Measurements from ENCODE around the gene SPPL2C.

SPPL2C gene, protein sequence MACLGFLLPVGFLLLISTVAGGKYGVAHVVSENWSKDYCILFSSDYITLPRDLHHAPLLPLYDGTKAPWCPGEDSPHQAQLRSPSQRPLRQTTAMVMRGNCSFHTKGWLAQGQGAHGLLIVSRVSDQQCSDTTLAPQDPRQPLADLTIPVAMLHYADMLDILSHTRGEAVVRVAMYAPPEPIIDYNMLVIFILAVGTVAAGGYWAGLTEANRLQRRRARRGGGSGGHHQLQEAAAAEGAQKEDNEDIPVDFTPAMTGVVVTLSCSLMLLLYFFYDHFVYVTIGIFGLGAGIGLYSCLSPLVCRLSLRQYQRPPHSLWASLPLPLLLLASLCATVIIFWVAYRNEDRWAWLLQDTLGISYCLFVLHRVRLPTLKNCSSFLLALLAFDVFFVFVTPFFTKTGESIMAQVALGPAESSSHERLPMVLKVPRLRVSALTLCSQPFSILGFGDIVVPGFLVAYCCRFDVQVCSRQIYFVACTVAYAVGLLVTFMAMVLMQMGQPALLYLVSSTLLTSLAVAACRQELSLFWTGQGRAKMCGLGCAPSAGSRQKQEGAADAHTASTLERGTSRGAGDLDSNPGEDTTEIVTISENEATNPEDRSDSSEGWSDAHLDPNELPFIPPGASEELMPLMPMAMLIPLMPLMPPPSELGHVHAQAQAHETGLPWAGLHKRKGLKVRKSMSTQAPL

DNA sequence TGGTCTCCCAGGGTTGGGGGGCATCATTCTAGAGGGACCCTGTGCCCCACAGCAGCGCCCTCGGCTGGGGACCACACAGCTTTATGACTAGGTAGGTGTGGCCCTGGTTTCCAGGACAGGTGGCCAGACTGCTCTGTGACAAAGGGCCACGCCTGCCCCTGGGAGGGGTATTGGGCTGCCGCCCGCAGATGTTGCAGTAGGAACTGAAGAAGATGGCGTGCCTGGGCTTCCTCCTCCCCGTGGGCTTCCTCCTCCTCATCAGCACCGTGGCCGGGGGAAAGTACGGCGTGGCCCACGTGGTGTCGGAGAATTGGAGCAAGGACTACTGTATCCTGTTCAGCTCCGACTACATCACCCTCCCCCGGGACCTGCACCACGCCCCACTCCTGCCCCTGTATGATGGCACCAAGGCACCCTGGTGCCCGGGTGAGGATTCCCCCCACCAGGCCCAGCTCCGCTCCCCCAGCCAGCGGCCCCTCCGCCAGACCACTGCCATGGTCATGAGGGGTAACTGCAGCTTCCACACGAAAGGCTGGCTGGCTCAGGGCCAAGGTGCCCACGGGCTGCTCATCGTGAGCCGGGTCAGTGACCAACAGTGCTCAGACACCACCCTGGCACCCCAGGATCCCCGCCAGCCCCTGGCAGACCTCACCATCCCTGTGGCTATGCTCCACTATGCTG lies at the start of gene SPPL2C:
Gene SPPL2C (plus strand): TSS at position 187 of the 681 bp plus-strand sequence. CDS start 26 bp downstream, at position 213.
- peak; percentile 42 for DNase-seq

DNA sequence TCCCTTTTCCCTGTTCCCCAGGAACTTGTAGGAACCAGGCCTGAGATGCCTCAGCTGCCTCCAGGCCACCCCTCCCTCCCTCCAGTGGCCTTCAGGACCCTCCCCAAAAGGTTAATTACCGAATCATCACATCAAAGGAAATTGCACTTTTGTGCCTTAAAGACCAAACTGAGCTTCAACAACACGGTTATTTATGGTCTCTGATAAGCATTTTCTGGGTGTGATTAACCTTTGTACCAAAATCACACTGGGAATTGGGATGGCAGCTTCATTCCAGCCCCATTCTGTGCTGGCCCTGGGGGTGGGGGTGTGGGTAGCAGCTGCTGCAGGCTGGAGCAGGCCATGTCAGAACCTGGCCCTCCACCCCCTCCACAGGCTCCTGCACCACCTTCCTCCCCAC lies 43.9 kb upstream of the SPPL2C start:
- no peak for DNase-seq

DNA sequence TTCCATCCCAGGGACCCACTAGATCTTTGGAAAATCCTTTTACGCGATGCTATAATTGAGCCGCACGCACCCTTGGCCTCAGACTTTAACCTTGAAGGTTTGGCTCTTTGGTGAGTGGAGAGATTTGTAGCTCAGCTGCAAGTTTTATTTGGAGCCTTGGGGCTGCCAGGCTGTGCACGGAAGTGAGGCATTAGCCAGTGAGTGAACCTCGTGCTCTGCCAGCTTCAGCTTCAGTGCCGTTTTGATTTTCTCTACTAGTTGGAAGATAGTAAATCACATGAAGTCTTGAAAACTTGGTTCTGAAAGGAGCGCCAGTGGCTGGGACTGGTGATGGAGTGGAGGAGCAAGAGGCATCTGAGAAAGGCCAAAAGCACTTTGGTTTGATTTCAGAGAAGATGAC lies 43.3 kb upstream of the SPPL2C start:
- no peak for DNase-seq

DNA sequence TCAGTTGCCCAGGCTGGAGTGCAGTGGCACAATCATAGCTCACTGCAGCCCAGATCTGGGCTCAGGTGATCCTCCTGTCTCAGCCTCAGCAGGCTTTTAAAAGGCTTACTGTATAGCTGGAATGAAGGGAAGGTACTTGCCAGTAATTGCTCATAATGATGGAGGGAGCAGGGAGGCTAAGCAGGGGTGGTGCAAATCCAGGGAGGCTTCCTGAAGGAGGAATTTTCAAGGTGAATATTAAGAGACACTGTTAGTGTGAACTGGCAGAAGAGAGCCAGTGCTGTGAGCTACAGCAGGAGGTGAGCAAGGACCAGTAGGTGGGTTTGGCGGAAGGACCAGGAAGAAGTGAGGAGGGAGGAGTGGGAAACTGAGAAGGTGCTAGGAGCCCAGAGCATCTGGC lies 35.8 kb upstream of the SPPL2C start:
- DNase-seq: no peak

DNA sequence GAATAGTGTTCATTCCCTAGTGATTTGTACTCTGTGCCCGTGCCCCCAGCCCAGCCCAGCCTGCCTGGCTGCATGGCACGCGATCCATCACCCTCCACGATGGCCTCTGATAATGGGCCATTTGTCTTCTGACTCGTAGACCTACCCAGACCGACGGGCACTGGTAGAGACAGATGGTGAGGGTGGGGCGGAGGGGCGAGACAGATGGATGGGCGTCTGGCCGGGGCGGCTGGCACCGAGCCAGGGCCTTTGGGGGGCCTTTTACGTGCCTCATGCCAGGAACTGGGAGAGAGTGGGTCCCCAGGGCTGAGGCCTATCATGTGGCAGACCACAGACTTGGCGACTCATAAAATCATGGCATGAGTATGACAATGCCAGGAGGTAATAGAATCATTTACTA lies 35.2 kb upstream of the SPPL2C start:
- no peak for DNase-seq

DNA sequence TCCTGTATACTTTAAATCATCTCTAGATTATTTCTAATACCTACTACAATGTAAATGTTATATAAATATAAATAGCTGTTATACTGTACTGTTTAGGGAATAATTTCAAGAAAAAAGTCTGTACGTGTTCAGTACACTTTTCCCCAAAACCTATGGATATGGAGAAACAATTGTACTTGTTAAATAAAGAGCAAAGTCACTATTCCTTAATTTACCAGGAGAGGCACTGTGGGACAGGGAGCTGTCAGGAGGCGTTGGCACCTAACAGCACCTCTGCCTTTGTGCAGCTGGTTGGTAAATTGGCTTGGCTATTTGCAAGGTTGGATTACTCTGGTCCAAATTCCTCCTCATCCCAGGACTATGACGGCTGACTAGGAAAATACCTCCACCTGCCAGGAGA lies 32.6 kb upstream of the SPPL2C start:
- peak; percentile 75 for DNase-seq

DNA sequence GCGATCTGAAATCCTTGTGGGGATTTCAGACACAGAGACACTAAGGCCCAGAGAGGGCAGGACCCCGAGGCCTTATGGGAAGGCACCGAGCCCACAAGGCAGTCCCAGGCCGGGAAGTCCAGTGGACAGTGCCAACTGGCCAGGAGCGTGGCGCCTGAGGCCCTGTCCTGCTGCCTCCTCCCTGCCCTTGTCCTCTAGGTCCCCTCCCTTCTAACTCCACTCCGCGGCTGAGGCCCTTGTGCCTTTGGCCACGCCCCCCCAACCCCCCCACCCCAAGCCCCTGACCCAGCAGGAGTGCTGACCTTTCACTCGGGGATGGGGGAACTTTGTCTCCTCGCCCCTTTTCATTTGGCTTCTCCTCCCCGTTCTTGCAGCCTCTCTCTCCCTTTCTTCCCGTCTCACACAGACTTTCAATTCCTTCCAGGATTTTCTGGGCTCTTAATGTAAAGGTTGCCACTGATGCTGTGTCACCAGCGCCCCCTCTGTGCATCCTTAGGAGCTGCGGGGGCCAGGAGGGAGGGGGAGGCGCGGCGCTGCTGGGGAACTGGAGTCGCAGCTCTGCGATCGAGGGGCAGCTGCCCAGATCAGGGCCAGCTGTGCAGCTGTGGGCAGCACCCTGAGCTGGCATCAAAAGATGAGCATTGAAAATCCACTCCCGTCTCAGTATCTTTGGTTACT lies 31.5 kb upstream of the SPPL2C start:
- no peak for DNase-seq

DNA sequence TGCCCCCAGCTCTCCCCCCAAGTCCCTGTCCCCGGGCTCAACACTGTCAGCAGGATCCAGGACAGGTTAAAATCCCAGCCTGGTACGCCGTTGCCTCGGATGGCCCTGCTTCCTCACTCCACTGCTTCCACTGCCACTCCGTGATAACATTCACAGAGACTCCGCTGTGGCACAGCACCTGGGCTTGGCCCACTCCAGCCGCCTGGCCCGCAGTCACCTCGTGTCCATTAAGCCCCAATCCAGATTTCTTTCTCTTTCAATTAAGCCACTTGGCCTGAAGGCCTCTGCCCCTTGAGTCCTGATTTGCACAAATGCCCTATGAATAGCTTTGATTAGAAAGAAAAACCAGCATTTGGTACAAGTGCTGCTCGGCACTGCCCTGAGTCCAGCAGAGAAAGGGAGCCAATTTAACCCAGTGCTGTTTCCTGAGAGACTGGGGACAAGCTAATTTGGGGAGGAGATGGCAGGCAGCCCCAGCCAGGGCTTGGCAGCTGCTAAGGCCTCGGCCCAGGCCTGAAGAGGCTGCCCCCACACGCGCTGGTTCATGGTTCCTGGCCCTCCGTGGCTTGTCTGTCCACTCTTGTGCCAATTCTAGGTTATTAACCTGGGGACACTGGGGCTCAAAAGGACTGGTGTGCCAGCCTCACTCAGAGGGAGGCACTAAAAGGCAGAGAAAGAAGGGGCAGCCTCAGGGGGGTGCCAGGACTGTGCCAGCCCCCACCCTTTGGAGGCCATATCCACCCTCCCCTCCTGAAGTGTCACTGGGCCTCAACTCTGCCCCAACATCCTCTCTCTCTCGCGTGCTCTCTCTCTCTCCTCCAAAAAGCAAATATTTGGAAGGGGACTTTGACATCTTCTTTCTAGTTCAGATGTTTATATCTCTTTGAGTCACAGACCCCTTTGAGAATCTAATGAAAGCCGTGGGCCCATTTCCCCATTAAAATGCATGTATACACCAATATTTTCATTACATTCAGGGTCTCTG lies 29.8 kb upstream of the SPPL2C start:
- DNase-seq: no peak

DNA sequence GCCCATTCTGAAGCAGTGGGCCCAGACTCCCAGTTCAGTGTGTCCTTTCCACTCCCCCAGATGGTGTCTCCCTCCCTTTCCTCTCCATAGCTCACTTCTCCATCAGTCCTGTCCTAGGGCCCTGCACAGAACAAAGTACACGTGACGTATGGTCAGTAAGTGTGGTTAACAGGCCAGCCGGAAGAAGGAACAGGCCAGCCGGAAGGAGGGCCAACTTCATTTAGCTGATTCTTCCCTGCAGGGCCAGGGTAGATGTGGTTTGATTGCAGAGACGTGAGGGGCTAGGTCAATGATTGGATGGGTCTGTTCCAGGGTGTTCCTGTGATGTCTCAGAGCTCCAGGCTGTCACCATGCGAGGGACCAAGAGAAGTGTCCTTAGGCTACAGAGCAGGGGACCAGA lies 28.9 kb upstream of the SPPL2C start:
- no peak for DNase-seq

DNA sequence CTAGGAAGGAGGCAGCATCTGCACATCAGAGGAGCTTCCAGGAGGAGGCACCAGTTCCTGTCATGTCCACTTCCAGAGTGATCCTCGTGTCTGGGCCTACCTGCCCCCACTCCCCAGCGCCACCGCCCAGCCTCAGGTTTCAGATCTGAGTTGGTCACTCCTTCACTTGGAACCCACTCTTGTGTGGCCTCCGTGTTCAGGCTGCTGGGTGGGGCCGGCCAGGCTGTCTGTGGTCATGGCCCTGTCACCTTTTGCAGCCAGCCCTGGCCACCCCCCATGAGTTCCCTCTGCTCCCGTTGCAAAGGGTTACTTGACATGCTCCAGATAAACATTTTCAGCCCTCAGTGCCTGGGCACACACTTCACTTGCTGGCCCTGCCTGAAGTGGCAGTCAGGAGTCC lies 26.6 kb upstream of the SPPL2C start:
- DNase-seq: no peak

DNA sequence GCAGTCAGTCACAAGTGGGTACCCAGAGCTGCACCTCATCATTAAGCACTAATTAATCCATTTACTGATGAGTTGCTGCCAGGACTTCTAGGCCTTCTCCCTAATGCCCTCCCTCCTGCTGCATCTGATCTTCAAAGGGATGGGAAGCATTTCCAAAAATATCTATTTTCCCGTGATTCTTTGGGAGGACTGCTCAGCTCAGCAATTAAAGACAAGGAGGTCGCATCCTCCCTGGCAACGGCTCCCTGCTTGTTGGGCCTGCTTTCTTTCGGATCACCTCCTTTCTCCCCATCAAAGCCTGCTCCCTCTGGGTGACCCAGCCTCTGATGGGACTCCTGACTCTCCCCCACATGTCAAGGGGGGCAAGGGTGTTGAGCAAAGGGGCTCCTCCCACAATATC lies 26.0 kb upstream of the SPPL2C start:
- no peak for DNase-seq

DNA sequence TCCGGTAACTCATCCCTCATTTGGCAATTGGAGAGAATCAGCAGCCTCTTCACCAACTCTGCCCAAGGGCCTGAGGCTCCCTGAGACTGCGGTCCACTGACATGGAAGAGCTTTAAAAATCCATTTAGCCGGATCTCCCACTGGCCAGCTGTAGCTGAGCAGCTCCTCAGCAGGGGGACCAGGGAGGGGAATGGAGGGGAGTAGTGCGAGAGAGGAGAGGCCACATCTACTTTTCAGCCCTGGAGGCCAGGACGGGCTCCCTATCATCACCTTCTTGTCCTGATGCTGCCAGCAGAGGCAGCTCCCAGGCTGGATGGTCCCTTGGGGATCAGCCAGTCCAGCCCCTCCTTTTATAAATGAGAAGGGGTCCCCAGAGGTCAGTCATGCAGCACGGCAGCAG lies 25.0 kb upstream of the SPPL2C start:
- DNase-seq: no peak

DNA sequence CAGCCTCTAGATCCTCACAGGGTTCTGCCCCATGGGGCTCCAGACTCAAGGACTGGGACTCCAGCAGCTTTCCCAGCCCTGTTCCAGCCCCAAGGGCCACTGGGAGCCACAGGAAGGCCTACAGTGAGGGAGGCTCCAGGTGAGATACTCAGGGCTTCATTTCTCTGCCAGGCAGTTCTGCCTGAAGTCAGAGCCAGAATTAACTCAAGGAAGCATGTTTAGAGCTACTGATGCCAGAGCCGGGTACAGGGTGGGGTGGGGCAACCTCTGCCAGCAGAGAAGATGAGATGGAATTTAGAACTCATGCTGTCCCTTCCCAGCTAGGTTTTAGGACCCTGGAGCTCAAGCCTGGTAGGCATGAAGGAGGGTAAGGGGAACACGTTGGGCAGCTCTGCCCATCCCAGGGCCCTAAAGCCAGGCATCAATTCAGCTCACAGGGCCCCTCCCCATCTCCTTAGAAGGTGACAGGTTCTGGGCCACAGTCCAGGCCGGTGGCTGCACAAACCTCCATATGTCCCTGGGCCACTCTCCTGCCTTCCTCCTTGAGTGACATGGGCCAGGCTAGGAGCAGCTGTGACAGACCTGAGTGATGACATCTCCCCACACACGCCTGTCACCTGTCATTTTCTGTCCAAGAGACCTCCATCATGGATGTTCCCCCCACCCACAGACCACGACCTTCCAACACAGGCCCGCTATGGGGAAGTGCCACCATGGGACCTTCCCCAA lies 24.5 kb upstream of the SPPL2C start:
- no peak for DNase-seq

DNA sequence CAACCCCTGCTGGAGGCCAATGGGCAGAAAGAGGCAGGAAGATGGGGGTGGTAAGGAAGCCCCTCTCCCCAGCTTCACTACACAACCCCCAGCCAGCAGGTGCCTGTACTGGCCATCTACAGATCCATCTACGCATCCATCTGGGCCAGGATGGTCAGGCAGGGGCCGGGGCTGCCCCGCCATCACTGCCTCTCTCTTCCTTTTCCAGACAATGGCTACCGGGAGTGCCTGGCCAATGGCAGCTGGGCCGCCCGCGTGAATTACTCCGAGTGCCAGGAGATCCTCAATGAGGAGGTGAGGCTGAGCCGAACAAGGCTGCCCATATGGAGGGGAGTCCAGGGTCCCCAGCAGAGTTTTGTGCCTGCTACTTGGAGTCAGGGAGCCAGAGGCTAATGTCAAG lies 23.5 kb upstream of the SPPL2C start:
- no peak for DNase-seq

DNA sequence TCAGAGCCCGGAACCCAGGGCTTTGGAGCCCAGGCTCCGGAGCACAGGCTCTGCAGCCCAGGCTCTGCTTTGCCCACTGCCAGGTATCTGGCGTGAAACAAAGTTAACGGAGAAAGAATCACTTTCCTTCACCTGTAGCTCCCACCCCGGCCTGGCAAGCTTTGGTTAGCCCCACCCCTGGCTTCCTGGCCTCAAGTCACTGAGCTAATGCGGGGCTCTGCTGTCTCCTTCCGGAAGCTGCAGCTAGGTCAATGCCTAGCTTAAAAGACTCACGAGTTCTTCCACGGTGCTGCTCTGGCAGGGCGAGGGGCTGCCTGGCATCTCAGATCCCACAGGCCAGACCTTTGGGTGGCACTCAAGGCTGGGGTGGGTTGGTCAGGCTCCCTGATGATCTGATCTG lies 21.1 kb upstream of the SPPL2C start:
- DNase-seq: no peak

DNA sequence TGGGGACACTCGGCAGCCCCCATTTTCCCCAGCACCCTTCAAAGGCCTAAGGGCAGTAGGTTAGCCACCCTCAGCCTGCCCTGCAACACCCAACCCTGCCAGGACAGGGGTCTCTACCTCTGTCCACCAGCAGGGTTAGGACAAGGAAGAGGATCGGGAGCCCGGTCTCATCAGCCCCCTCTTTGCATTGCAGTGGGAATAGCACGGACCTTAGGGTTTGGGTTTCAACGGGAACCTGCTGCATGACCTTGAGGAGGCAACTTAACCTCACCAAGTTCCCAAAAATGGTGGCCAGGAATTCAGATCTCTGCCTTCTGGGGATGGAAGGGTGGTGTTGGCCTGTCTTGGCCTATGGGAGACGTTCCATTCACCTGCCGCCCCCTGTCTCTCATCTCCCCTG lies 20.2 kb upstream of the SPPL2C start:
- no peak for DNase-seq

DNA sequence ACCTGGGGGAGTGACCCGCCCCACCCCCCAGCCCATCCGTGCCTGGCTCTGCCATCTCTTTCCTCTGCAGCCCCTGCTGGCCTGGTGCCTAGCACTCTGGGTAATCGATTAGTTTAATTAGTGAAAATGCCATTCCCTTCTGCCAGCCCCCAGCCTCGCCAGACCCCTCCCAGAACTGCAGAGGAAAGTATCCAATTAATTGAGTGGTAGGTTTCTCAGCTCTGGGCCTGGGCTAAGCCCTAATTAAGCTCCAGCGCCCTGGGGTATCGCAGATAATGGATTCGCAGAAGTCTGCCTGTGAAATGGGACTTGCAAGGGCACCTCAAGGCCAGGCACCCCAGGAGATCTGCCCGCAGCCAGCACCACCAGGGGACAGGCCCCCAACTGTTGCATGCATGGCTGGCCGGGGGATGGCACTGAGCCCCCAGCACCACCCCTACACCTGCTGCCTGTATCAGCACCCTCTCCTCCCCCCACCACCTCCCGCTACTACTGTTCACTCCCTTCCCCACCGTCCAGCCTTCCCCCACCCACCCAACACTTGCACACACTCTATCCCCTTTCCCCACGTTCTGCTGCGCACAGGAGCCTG lies 19.7 kb upstream of the SPPL2C start:
- DNase-seq: no peak

DNA sequence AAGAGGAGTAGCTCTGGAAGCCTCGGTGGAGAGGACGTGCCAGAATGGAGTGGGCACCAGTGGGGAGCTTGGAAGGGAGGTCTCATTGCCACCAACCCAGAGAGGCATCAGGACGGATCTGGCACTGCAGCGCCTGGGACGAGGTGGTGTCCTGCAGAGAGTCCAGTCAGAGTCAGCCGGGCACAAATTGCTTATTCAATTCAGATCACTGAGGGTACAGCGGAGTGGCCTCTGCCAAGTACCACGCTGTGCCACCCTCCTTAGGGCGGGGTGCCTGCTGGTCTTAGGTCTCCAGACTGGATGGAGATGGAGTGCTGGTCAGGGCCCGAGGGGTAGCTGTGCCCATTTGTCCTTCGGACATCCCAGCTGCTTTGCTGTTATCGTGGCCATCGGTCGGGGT lies 18.9 kb upstream of the SPPL2C start:
- DNase-seq: no peak

DNA sequence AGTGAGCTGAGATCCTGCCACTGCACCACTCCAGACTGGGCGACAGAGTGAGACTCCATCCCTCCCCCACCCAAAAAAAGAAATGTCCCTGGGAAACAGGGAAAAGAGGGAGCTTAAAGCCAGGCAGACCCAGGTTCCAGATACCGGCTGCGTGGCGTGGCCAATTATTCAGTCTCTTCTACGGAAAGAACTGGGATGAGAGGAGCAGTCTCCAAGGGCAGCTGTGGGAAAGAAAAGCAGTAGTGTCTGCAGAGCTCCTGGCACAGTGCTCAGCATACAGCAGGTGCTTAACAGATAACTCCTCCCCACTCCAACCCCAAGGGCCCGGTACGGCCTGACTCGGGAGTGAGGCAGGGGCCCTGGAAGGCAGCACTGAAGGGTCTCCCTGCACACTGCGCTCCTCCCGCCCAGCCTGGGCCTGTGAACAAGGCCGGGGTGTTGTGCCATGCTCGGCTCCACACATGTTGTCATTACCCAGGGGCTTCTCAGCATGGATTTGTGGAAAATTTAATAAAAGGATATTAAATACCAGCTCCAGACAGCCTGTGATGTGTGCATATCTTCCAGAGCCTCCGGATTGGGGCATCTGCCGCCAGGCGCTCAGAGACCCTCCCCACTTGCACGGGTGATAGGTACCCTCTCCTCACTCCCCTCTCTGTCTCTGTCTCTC lies 17.6 kb upstream of the SPPL2C start:
- DNase-seq: no peak

DNA sequence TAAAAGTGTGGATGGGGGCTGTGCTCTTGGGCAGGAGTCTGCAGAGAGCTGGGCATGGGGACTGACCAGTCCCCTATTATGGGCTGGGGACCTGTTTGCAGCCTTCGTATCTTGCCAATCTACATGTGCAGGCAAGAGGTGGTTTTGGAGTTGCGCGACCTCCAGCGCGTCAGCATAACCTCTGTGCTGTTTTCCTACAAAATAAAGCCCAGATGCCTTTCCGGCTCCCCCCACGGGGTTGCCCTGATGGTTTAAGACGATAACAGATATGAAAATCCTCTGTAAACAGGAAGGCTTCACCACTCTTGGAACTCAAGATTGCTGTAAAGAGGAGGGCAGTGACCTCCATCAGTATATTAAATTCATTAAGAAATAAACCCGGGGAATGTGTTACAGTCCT lies 16.5 kb upstream of the SPPL2C start:
- DNase-seq: no peak
